Measurements from ENCODE around the gene TTC8. TPM values are rescaled to one million over a fixed set of nuclear protein-coding genes. Genes with fewer than 3 reads are reported as not detected.

TTC8 gene
- polyA plus RNA-seq, 1 of the 3 experiments (the other 2 are of a cell fraction) = 51.6 TPM

- DNase-seq = no peak
- H2AFZ ChIP-seq (ENCODE audit: low read depth) = no peak overlapping the region
- ChIA-PET POLR2A (no interaction called here), CTCF (no interaction called here)
- no peaks in the 10 kb centered on the region for H3K36me3 ChIP-seq (replicated peaks in 1 of 2; ENCODE audit: control insufficient read depth in 1 of 2, insufficient read depth in 2 of 2, low read length in 1 of 2)
- no peaks in the 10 kb centered on the region for H3K9me3 ChIP-seq
- H3K9me2 ChIP-seq = no peaks in the 10 kb centered on the region
- H3K27me3 ChIP-seq (ENCODE audit: insufficient read depth) = no peaks in the 10 kb centered on the region
- no peak overlapping the region for H3K4me3 ChIP-seq (ENCODE audit: low read depth in 2 of 2, low read length in 1 of 2)
- TF ChIP-seq EP300 (IDR thresholded peaks at IDR 0.05; ENCODE audit: borderline replicate concordance in 1 of 2, low read depth in 1 of 2, low read length in 1 of 2) (no peak), ELF1 (IDR thresholded peaks at IDR 0.05) (no peak), TAF1 (IDR thresholded peaks at IDR 0.05; ENCODE audit: borderline replicate concordance, low read depth, low read length) (no peak), PBX3 (IDR thresholded peaks at IDR 0.05) (no peak), USF2 (IDR thresholded peaks at IDR 0.05; ENCODE audit: borderline replicate concordance, low read depth, low read length) (no peak), SMC3 (IDR thresholded peaks at IDR 0.05; ENCODE audit: low read depth, low read length) (no peak), EZH2phosphoT487 (IDR thresholded peaks at IDR 0.05; ENCODE audit: borderline replicate concordance, low read depth) (no peak), RXRA (IDR thresholded peaks at IDR 0.05; ENCODE audit: borderline replicate concordance, low read depth) (no peak), FOSL2 (IDR thresholded peaks at IDR 0.05; ENCODE audit: borderline replicate concordance, low read depth) (no peak), IRF3 (IDR thresholded peaks at IDR 0.05; ENCODE audit: low read depth, low read length) (no peak), JUND (IDR thresholded peaks at IDR 0.05) (no peak), MXI1 (IDR thresholded peaks at IDR 0.05; ENCODE audit: low read depth, low read length) (no peak), MEF2A (IDR thresholded peaks at IDR 0.05; ENCODE audit: borderline replicate concordance, low read depth) (no peak), NFIC (IDR thresholded peaks at IDR 0.05; ENCODE audit: borderline replicate concordance) (no peak)
- no peaks in the 10 kb centered on the region for H3K79me2 ChIP-seq (ENCODE audit: insufficient read depth)
- no peaks in the 10 kb centered on the region for H3F3A ChIP-seq (replicated peaks; ENCODE audit: insufficient read depth)
- no peak overlapping the region for H3K9ac ChIP-seq
- no peaks in the 10 kb centered on the region for H3K4me1 ChIP-seq (ENCODE audit: control insufficient read depth in 1 of 2, insufficient read depth in 2 of 2, low read depth in 1 of 2, low read length in 1 of 2)
- no peak overlapping the region for H3K4me2 ChIP-seq
- no peak overlapping the region for H3K27ac ChIP-seq (ENCODE audit: low read depth in 2 of 2, low read length in 1 of 2)
- H4K20me1 ChIP-seq (ENCODE audit: insufficient read depth) = no peaks in the 10 kb centered on the region
Measured at GRCh38 chr14:88808359-88808758, 16.1 kb upstream of the TTC8 start.

GRCh38 chr14:88815980-88816379, 8.5 kb upstream of the TTC8 start:
- peaks cover 0 to 16% of the 10 kb centered on the region in 2 experiments; a peak in 2 of 4 replicates for H3K4me1 ChIP-seq (ENCODE audit: control insufficient read depth in 1 of 2, insufficient read depth in 2 of 2, low read depth in 1 of 2, low read length in 1 of 2)
- H3K9me2 ChIP-seq = no peaks in the 10 kb centered on the region
- WGBS (ENCODE audit: low lambda C conversion rate) = 84% methylated on average over 4 of the region's 4 CpGs
- TF ChIP-seq REST (IDR thresholded peaks at IDR 0.05; ENCODE audit: low read depth, low read length) (no peak), IRF3 (IDR thresholded peaks at IDR 0.05; ENCODE audit: low read depth, low read length) (no peak), NRF1 (IDR thresholded peaks at IDR 0.05; ENCODE audit: low read depth, low read length) (no peak), EP300 (IDR thresholded peaks at IDR 0.05; ENCODE audit: borderline replicate concordance in 1 of 2, low read depth in 1 of 2, low read length in 1 of 2) (peak in 1 of 2 experiments; percentile 77; a peak in 2 of 4 replicates), EZH2phosphoT487 (IDR thresholded peaks at IDR 0.05; ENCODE audit: borderline replicate concordance, low read depth) (no peak), JUND (IDR thresholded peaks at IDR 0.05) (no peak)
- no peaks in the 10 kb centered on the region for H3K9me3 ChIP-seq
- H3K36me3 ChIP-seq (replicated peaks in 1 of 2; ENCODE audit: control insufficient read depth in 1 of 2, insufficient read depth in 2 of 2, low read length in 1 of 2) = no peaks in the 10 kb centered on the region
- no peaks in the 10 kb centered on the region for H3K27me3 ChIP-seq (ENCODE audit: insufficient read depth)
- no peak overlapping the region for H3K4me2 ChIP-seq
- no peak overlapping the region for H2AFZ ChIP-seq (ENCODE audit: low read depth)
- H3K27ac ChIP-seq (ENCODE audit: low read depth in 2 of 2, low read length in 1 of 2) = peak overlapping the region in 1 of 2 experiments; percentile 24; a peak in 1 of 4 replicates
- no peak overlapping the region for H3K9ac ChIP-seq
- no peaks in the 10 kb centered on the region for H3K79me2 ChIP-seq (ENCODE audit: insufficient read depth)
- ChIA-PET POLR2A (interaction anchor here (0.6 to 1.1 kb wide), 3 partner anchors 9 to 133 kb away, joined by 3 to 5 read pairs (median 3); partner anchors contain the start of genes EML5 and TTC8), CTCF (no interaction called here)
- DNase-seq = no peak
- H4K20me1 ChIP-seq (ENCODE audit: insufficient read depth) = no peaks in the 10 kb centered on the region
- no peak overlapping the region for H3K4me3 ChIP-seq (ENCODE audit: low read depth in 2 of 2, low read length in 1 of 2)
- no peaks in the 10 kb centered on the region for H3F3A ChIP-seq (replicated peaks; ENCODE audit: insufficient read depth)

Measured in SK-N-SH (cell line).